ENCODE data around the gene EPSTI1. TPM values are rescaled to one million over a fixed set of nuclear protein-coding genes. Genes with fewer than 3 reads are reported as not detected.

Gene EPSTI1
- total and polyA plus RNA-seq, 10 of the 15 experiments (the other 5 are each of a cell fraction or from before 2014, with no cell fraction given) = 4.7 to 32.0 (median 24.2) TPM

DNA sequence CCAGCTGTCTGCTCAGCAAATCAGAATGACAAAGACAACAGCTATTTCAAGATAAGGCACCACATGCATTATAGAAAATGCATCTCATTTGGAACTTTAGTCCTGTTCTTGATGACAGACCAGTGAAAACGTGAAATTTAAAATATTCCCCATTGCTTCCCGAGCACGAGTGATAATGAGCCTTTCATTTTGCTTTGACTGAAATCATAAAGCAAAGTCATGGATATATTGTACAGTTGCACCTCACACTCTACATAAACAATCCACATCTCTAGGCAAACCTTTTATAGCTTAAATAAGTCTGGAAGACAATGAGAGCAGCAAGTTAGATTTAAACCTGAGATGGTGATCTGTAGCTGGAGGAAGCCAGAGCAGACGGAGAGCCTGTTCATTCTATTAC, 131.6 kb downstream of the EPSTI1 start:
- intact Hi-C loops (cut with micrococcal nuclease; ENCODE audit: unreplicated experiment) (no loop called here), in situ Hi-C loops (cut with MboI) (no loop called here)
- Histone ChIP-seq H3K9ac (ENCODE audit: control insufficient read depth, insufficient read depth, low read length) (no peak overlapping the region), H3K27me3 (replicated peaks in 1 of 2; ENCODE audit: control insufficient read depth in 2 of 2, insufficient read depth in 2 of 2, low read length in 1 of 2) (no peaks in the 10 kb centered on the region), H3K4me2 (ENCODE audit: control insufficient read depth, insufficient read depth) (no peak overlapping the region), H3K27ac (ENCODE audit: control insufficient read depth, insufficient read depth) (no peak overlapping the region), H2AFZ (ENCODE audit: control insufficient read depth, low read depth, low read length) (no peak overlapping the region), H3K79me2 (ENCODE audit: control insufficient read depth, insufficient read depth, low read length) (no peaks in the 10 kb centered on the region), H3K36me3 (ENCODE audit: control insufficient read depth in 2 of 2, insufficient read depth in 2 of 2, low read length in 1 of 2) (no peaks in the 10 kb centered on the region), H4K20me1 (ENCODE audit: control insufficient read depth, insufficient read depth) (no peaks in the 10 kb centered on the region), H3K4me1 (ENCODE audit: control insufficient read depth, insufficient read depth, low read length) (no peaks in the 10 kb centered on the region), H3K4me3 (no peak overlapping the region), H3K9me3 (replicated peaks; ENCODE audit: control insufficient read depth, insufficient read depth, low read length) (no peaks in the 10 kb centered on the region; the same call in 2 of the 3 replicates)
- ATAC-seq (no peak), DNase-seq (ENCODE audit: low read depth, low spot score) (no peak), FAIRE-seq (no peak)
- ChIA-PET RAD21 (ENCODE audit: unreplicated experiment) (no interaction called here), POLR2A (no interaction called here), CTCF (interaction anchor here (1.2 kb wide), 1 partner anchor 8 kb away, joined by 4 read pairs; no protein-coding TSS in a partner anchor), SMC1A (ENCODE audit: uncharacterized antibody, unreplicated experiment) (interaction anchor here (1.0 to 1.9 kb wide), 3 partner anchors 9 to 23 kb away, joined by 3 to 5 read pairs (median 3); no protein-coding TSS in a partner anchor)
- TF ChIP-seq IKZF1 (conservative IDR thresholded peaks at IDR 0.05) = no peak
- TF ChIP-seq SMAD1 (IDR thresholded peaks at IDR 0.05; ENCODE audit: low read depth, partially characterized antibody) = no peak
- TF ChIP-seq PKNOX1 (IDR thresholded peaks at IDR 0.05) = no peak
- TF ChIP-seq REST (IDR thresholded peaks at IDR 0.05; ENCODE audit: low read depth, low read length) = no peak
- TF ChIP-seq MAX (IDR thresholded peaks at IDR 0.05; ENCODE audit: low read depth, low read length) = no peak
- TF ChIP-seq POLR2AphosphoS5 (IDR thresholded peaks at IDR 0.05; ENCODE audit: low read length) = no peak
- TF ChIP-seq, protein P1, sequence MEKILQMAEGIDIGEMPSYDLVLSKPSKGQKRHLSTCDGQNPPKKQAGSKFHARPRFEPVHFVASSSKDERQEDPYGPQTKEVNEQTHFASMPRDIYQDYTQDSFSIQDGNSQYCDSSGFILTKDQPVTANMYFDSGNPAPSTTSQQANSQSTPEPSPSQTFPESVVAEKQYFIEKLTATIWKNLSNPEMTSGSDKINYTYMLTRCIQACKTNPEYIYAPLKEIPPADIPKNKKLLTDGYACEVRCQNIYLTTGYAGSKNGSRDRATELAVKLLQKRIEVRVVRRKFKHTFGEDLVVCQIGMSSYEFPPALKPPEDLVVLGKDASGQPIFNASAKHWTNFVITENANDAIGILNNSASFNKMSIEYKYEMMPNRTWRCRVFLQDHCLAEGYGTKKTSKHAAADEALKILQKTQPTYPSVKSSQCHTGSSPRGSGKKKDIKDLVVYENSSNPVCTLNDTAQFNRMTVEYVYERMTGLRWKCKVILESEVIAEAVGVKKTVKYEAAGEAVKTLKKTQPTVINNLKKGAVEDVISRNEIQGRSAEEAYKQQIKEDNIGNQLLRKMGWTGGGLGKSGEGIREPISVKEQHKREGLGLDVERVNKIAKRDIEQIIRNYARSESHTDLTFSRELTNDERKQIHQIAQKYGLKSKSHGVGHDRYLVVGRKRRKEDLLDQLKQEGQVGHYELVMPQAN (conservative IDR thresholded peaks at IDR 0.05) = no peak
- TF ChIP-seq BCLAF1 (IDR thresholded peaks at IDR 0.05) = no peak
- TF ChIP-seq, protein P2, sequence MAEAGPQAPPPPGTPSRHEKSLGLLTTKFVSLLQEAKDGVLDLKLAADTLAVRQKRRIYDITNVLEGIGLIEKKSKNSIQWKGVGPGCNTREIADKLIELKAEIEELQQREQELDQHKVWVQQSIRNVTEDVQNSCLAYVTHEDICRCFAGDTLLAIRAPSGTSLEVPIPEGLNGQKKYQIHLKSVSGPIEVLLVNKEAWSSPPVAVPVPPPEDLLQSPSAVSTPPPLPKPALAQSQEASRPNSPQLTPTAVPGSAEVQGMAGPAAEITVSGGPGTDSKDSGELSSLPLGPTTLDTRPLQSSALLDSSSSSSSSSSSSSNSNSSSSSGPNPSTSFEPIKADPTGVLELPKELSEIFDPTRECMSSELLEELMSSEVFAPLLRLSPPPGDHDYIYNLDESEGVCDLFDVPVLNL (IDR thresholded peaks at IDR 0.05; ENCODE audit: low read depth, low read length) = no peak
- TF ChIP-seq RUNX3 (IDR thresholded peaks at IDR 0.05; ENCODE audit: low read length) = no peak
- no TSS peak for BruUV-seq (replicated peaks)
- 43% methylated on average over 4 of the region's 4 CpGs for WGBS (ENCODE audit: insufficient coverage, insufficient replicate concordance, low lambda C conversion rate, missing lambda C conversion rate)

All from GM12878 (cell line).